HUES48 (cell line): ENCODE results near the gene MEF2D.

Experiments
- H3K27ac ChIP-seq: one replicate; pipeline ENCODE4 v1.7.0; 2013; ENCODE audit warnings: low read depth, low read length, inconsistent platforms
- H3K27me3 ChIP-seq: 2 replicates; pipeline ENCODE4 v1.6.1; 2013; ENCODE audit warnings: mild to moderate bottlenecking, low read length; ENCODE audit not compliant: control insufficient read depth, insufficient read depth
- H3K36me3 ChIP-seq: 2 replicates; pipeline ENCODE4 v1.6.1; 2013; ENCODE audit warnings: low read length; ENCODE audit not compliant: control insufficient read depth, insufficient read depth
- H3K4me1 ChIP-seq: 2 replicates; pipeline ENCODE4 v1.6.1; 2013; ENCODE audit warnings: mild to moderate bottlenecking, low read length; ENCODE audit not compliant: control insufficient read depth, insufficient read depth
- H3K4me3 ChIP-seq: 2 replicates; pipeline ENCODE4 v1.5.1; 2013; ENCODE audit warnings: mild to moderate bottlenecking, low read depth, low read length
- H3K9ac ChIP-seq: 2 replicates; pipeline ENCODE4 v1.6.1; 2013; ENCODE audit warnings: mild to moderate bottlenecking, low read depth, low read length, moderate library complexity
- H3K9me3 ChIP-seq: 2 replicates; pipeline ENCODE4 v1.6.1; 2013; ENCODE audit warnings: low read length; ENCODE audit not compliant: control insufficient read depth, insufficient read depth

MEF2D gene

GRCh38 chr1:156465747-156466365, 34.7 kb downstream of the MEF2D start:
- Histone ChIP-seq H3K9ac (no peak overlapping the region), H3K27me3 (no peaks in the 10 kb centered on the region), H3K36me3 (peaks cover 24% of the 10 kb centered on the region), H3K27ac (no peak overlapping the region), H3K4me1 (peaks cover 15% of the 10 kb centered on the region), H3K9me3 (no peaks in the 10 kb centered on the region), H3K4me3 (no peak overlapping the region)

DNA sequence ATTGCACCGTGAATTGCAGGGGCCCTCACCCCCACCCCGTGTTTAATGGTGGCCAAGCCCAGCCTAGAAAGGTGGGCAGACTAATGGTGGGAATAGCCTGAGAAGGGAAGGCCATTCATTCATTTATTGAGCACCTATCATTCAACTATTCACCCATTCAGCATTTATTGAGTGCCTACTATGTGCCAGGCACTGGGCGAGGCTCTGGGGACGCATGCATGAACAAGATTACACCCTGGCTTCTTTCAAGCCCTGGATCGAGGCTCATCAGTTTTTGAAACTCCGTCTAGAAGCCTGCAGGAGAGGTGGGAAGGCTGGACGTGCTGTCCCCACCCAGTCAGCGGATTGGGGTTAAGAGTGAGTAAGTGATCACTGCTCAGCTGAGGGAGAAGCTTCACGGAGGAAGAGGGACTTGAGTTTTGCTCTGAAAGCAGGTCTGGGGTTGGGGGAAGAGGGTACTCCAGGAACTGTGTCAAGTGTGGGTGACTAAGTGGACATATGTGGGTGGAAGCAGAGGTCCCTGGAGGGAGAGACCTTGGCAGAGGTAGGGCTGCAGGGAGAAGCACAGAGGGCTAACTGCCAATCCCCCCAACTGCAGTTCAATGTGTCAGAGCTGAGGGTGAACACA, 35.6 kb downstream of the MEF2D start:
- Histone ChIP-seq H3K4me1 (peaks cover 15% of the 10 kb centered on the region), H3K4me3 (no peak overlapping the region), H3K36me3 (peaks cover 19% of the 10 kb centered on the region), H3K27ac (no peak overlapping the region), H3K9me3 (no peaks in the 10 kb centered on the region), H3K27me3 (no peaks in the 10 kb centered on the region), H3K9ac (no peak overlapping the region)

- H3K9me3 ChIP-seq: no peaks in the 10 kb centered on the region
- H3K9ac ChIP-seq: no peak overlapping the region
- no peak overlapping the region for H3K4me3 ChIP-seq
- no peaks in the 10 kb centered on the region for H3K27me3 ChIP-seq
- no peak overlapping the region for H3K27ac ChIP-seq
- peaks cover 15% of the 10 kb centered on the region for H3K4me1 ChIP-seq
- H3K36me3 ChIP-seq: peaks cover 16% of the 10 kb centered on the region
Measured at GRCh38 chr1:156464335-156464734, 36.2 kb downstream of the MEF2D start.

GRCh38 chr1:156463874-156464273, 36.7 kb downstream of the MEF2D start:
- peaks cover 15% of the 10 kb centered on the region for H3K4me1 ChIP-seq
- H3K9ac ChIP-seq: no peak overlapping the region
- no peak overlapping the region for H3K27ac ChIP-seq
- H3K36me3 ChIP-seq: peaks cover 15% of the 10 kb centered on the region
- no peaks in the 10 kb centered on the region for H3K27me3 ChIP-seq
- H3K9me3 ChIP-seq: no peaks in the 10 kb centered on the region
- no peak overlapping the region for H3K4me3 ChIP-seq

DNA sequence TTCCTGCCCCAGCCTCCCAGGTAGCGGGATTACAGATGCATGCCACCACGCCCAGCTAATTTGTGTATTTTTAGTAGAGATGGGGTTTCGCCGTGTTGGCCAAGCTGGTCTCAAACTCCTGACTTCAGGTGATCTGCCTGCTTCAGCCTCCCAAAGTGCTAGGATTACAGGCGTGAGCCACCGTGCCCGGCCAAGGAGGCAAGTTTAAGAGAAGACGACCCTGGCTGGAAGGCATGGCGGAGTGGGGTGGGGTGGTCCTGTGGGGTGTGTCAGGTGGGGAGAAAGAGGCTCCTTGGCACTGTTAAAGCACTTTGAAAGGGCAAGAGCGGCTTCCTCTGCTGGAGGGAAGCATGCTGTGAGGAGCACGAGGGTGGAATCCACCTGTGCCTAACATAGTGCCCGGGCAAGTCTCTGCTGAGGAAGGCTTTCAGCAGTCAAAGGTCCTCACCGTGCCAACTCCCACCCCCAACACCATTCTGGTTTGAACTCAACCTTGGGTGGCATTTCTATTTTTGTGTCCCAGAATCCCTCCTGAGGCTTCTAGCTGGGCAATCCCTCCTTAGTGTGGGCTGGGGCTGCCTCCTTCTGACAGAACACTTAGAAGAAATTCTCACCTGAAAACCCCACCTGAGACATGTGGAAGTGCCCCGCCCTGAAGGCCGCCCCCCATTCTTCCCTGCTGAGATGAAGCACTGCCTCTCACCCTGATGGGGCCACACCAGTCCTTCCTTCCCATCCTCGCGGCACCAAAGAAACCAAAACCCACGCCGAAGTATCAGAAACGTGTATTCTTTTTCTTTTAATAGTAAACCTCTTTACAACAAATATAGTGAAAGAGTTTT, 37.4 kb downstream of the MEF2D start:
- Histone ChIP-seq H3K4me1 (peaks cover 15% of the 10 kb centered on the region), H3K27ac (no peak overlapping the region)

DNA sequence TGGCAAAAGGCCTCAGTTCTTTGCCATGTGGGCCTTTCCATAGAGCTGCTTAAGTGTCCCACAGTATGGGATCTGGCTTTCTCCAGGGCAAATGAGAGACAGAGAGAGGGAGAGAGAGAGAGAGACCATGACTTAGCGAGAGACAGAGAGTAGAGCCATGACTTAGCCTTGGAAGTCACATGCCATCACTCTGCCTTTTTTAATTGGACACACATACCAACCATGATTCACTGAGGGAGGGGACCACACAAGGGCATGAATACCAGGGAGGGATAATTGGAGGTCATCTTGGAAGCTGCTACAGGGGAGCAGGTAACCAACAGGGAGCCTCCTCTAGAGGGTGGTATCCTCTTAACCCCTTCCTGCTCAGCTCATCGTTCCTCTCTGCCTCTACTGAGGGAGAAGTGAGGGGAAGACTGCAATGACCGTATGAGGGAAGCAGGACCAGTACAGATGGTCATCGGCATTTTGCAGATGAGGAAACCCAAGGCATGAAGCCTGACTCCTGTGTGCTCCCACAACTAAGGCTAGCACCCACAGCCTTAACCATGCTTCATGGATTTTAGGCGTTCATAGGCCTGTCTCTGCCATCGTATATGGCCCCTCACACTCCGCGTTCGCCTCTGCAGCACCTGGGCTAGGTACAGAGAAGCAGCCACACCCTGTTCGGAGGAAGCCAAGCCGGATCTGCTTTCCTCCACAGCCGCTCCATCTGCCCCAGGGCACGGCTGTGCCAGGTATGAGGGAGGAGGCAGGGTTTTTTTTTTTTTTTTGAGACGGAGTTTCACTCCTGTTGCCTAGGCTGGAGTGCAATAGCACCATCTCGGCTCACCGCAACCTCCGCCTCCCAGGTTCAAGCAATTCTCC, 38.6 kb downstream of the MEF2D start:
- Histone ChIP-seq H3K27me3 (no peaks in the 10 kb centered on the region), H3K27ac (no peak overlapping the region), H3K36me3 (no peaks in the 10 kb centered on the region), H3K4me1 (peaks cover 15% of the 10 kb centered on the region), H3K9ac (no peak overlapping the region), H3K4me3 (no peak overlapping the region), H3K9me3 (no peaks in the 10 kb centered on the region)

More for the DNA sequence above, 37.4 kb downstream of the MEF2D start:
- Histone ChIP-seq H3K36me3 (peaks cover 8% of the 10 kb centered on the region; the same call in 1 of the 2 replicates), H3K4me3 (no peak overlapping the region), H3K27me3 (no peaks in the 10 kb centered on the region), H3K9me3 (no peaks in the 10 kb centered on the region), H3K9ac (no peak overlapping the region)

- no peaks in the 10 kb centered on the region for H3K27me3 ChIP-seq
- no peak overlapping the region for H3K4me3 ChIP-seq
- H3K36me3 ChIP-seq: no peaks in the 10 kb centered on the region
- H3K9me3 ChIP-seq: no peaks in the 10 kb centered on the region
- peaks cover 15% of the 10 kb centered on the region for H3K4me1 ChIP-seq
- no peak overlapping the region for H3K9ac ChIP-seq
- H3K27ac ChIP-seq: no peak overlapping the region
Measured at GRCh38 chr1:156461109-156461508, 39.5 kb downstream of the MEF2D start.

GRCh38 chr1:156460525-156460924, 40.0 kb downstream of the MEF2D start:
- H3K36me3 ChIP-seq: no peaks in the 10 kb centered on the region
- peaks cover 14% of the 10 kb centered on the region for H3K4me1 ChIP-seq
- no peak overlapping the region for H3K9ac ChIP-seq
- H3K4me3 ChIP-seq: no peak overlapping the region
- no peaks in the 10 kb centered on the region for H3K9me3 ChIP-seq
- no peaks in the 10 kb centered on the region for H3K27me3 ChIP-seq
- no peak overlapping the region for H3K27ac ChIP-seq

DNA sequence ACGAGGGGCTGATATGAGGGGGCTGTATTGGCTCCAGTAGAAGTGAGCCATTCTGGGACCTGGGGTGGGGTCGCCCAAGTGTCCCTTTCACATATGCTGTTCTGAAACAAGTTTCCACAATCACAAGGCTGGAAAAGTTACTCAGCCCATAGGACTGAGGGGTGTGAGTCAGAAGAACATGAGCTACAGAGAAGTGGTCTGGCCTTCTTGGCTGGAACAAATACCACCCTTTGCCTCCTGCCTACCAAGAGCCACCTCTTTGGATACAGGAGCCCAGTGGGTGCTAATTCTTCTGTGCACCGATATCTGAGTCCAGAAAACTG, 42.4 kb downstream of the MEF2D start:
- no peak overlapping the region for H3K9ac ChIP-seq

GRCh38 chr1:156456625-156457465, 43.7 kb downstream of the MEF2D start:
- H3K36me3 ChIP-seq: no peaks in the 10 kb centered on the region
- peak overlapping the region; percentile 97 for H3K27ac ChIP-seq
- no peaks in the 10 kb centered on the region for H3K27me3 ChIP-seq
- peak overlapping the region; percentile 80 for H3K4me3 ChIP-seq
- no peaks in the 10 kb centered on the region for H3K9me3 ChIP-seq
- 0 out of 2 replicates have a peak, but pooled peaks cover 4% of the 10 kb centered on the region for H3K4me1 ChIP-seq
- peak overlapping the region; percentile 61 for H3K9ac ChIP-seq

More for the DNA sequence above, 42.4 kb downstream of the MEF2D start:
- Histone ChIP-seq H3K4me1 (0 out of 2 replicates have a peak, but pooled peaks cover 4% of the 10 kb centered on the region), H3K9me3 (no peaks in the 10 kb centered on the region), H3K27ac (no peak overlapping the region), H3K27me3 (no peaks in the 10 kb centered on the region), H3K36me3 (no peaks in the 10 kb centered on the region), H3K4me3 (no peak overlapping the region)
